ENCODE data around the gene LSM4.

Gene LSM4

GRCh38 chr19:18332917-18333530, 10.1 kb upstream of the LSM4 start:
- TF ChIP-seq EP300 (IDR thresholded peaks at IDR 0.05; ENCODE audit: borderline replicate concordance) (no peak), YY1 (IDR thresholded peaks at IDR 0.05; ENCODE audit: low read depth) (no peak), REST (IDR thresholded peaks at IDR 0.05; ENCODE audit: low read depth) (no peak), FOXM1 (IDR thresholded peaks at IDR 0.05; ENCODE audit: borderline replicate concordance, low read depth) (no peak), CEBPB (IDR thresholded peaks at IDR 0.05) (no peak), CREB1 (IDR thresholded peaks at IDR 0.05; ENCODE audit: low read depth) (no peak), ZBTB7A (IDR thresholded peaks at IDR 0.05; ENCODE audit: low read depth) (no peak), USF1 (IDR thresholded peaks at IDR 0.05) (no peak), EGR1 (IDR thresholded peaks at IDR 0.05) (no peak), RAD21 (IDR thresholded peaks at IDR 0.05; ENCODE audit: low read depth) (no peak)

GRCh38 chr19:18330868-18331267, 8.0 kb upstream of the LSM4 start:
- no peak for TF ChIP-seq NFIC (IDR thresholded peaks at IDR 0.05)
- TF ChIP-seq TEAD4 (IDR thresholded peaks at IDR 0.05) = peak; percentile 77
- no peak for TF ChIP-seq TAF1 (IDR thresholded peaks at IDR 0.05; ENCODE audit: low read depth)
- TF ChIP-seq CREB1 (IDR thresholded peaks at IDR 0.05; ENCODE audit: low read depth) = no peak
- TF ChIP-seq YY1 (IDR thresholded peaks at IDR 0.05; ENCODE audit: low read depth) = no peak
- no peak for TF ChIP-seq ZBTB7A (IDR thresholded peaks at IDR 0.05; ENCODE audit: low read depth)
- TF ChIP-seq MAX (IDR thresholded peaks at IDR 0.05) = no peak
- peak; percentile 70 for TF ChIP-seq TCF12 (IDR thresholded peaks at IDR 0.05; ENCODE audit: low read depth)
- TF ChIP-seq CEBPB (IDR thresholded peaks at IDR 0.05) = no peak
- no peak for TF ChIP-seq FOXM1 (IDR thresholded peaks at IDR 0.05; ENCODE audit: borderline replicate concordance, low read depth)
- TF ChIP-seq REST (IDR thresholded peaks at IDR 0.05; ENCODE audit: low read depth) = no peak
- TF ChIP-seq EGR1 (IDR thresholded peaks at IDR 0.05) = no peak
- TF ChIP-seq USF1 (IDR thresholded peaks at IDR 0.05) = no peak
- no peak for TF ChIP-seq RAD21 (IDR thresholded peaks at IDR 0.05; ENCODE audit: low read depth)
- peak; percentile 65; the same call in 1 of the 2 replicates for TF ChIP-seq EP300 (IDR thresholded peaks at IDR 0.05; ENCODE audit: borderline replicate concordance)

- TF ChIP-seq YY1 (IDR thresholded peaks at IDR 0.05; ENCODE audit: low read depth) = no peak
- TF ChIP-seq RAD21 (IDR thresholded peaks at IDR 0.05; ENCODE audit: low read depth) = no peak
- no peak for TF ChIP-seq REST (IDR thresholded peaks at IDR 0.05; ENCODE audit: low read depth)
- TF ChIP-seq TEAD4 (IDR thresholded peaks at IDR 0.05) = no peak
- no peak for TF ChIP-seq NFIC (IDR thresholded peaks at IDR 0.05)
- TF ChIP-seq EGR1 (IDR thresholded peaks at IDR 0.05) = no peak
- no peak for TF ChIP-seq ZBTB7A (IDR thresholded peaks at IDR 0.05; ENCODE audit: low read depth)
- TF ChIP-seq TCF12 (IDR thresholded peaks at IDR 0.05; ENCODE audit: low read depth) = no peak
- no peak for TF ChIP-seq USF1 (IDR thresholded peaks at IDR 0.05)
- TF ChIP-seq FOXM1 (IDR thresholded peaks at IDR 0.05; ENCODE audit: borderline replicate concordance, low read depth) = no peak
- TF ChIP-seq EP300 (IDR thresholded peaks at IDR 0.05; ENCODE audit: borderline replicate concordance) = no peak
- no peak for TF ChIP-seq MAX (IDR thresholded peaks at IDR 0.05)
- TF ChIP-seq CREB1 (IDR thresholded peaks at IDR 0.05; ENCODE audit: low read depth) = no peak
- TF ChIP-seq CEBPB (IDR thresholded peaks at IDR 0.05) = no peak
- no peak for TF ChIP-seq TAF1 (IDR thresholded peaks at IDR 0.05; ENCODE audit: low read depth)
Observed at GRCh38 chr19:18329035-18329376, 6.1 kb upstream of the LSM4 start.
